ENCODE measurements around the gene ARID1B. TPM values are rescaled to one million over a fixed set of nuclear protein-coding genes. Genes with fewer than 3 reads are reported as not detected.
A peak's percentile ranks its signal among the peaks of the same experiment; 100 is the strongest.

The ARID1B gene
- total and polyA plus RNA-seq, 9 of the 15 experiments (the other 6 are each of a cell fraction or from before 2014, with no cell fraction given), result 12.5 to 50.5 (median 25.8) TPM

- TF ChIP-seq, protein P1, sequence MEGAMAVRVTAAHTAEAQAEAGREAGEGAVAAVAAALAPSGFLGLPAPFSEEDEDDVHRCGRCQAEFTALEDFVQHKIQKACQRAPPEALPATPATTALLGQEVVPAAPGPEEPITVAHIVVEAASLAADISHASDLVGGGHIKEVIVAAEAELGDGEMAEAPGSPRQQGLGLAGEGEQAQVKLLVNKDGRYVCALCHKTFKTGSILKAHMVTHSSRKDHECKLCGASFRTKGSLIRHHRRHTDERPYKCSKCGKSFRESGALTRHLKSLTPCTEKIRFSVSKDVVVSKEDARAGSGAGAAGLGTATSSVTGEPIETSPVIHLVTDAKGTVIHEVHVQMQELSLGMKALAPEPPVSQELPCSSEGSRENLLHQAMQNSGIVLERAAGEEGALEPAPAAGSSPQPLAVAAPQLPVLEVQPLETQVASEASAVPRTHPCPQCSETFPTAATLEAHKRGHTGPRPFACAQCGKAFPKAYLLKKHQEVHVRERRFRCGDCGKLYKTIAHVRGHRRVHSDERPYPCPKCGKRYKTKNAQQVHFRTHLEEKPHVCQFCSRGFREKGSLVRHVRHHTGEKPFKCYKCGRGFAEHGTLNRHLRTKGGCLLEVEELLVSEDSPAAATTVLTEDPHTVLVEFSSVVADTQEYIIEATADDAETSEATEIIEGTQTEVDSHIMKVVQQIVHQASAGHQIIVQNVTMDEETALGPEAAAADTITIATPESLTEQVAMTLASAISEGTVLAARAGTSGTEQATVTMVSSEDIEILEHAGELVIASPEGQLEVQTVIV (CRISPR knock-in tag; IDR thresholded peaks at IDR 0.05; ENCODE audit: borderline replicate concordance), result no peak
- TF ChIP-seq TEAD4 (IDR thresholded peaks at IDR 0.05; ENCODE audit: low read length) (peak; percentile 69), TEAD4 (CRISPR knock-in tag; IDR thresholded peaks at IDR 0.05; ENCODE audit: borderline replicate concordance) (no peak), NFIC (IDR thresholded peaks at IDR 0.05) (no peak), TCF3 (CRISPR knock-in tag; IDR thresholded peaks at IDR 0.05) (peak; percentile 62), ZNF57 (CRISPR knock-in tag; IDR thresholded peaks at IDR 0.05) (no peak), MECOM (CRISPR knock-in tag; IDR thresholded peaks at IDR 0.05) (no peak), TEAD1 (CRISPR knock-in tag; IDR thresholded peaks at IDR 0.05) (no peak), JUN (IDR thresholded peaks at IDR 0.05; ENCODE audit: borderline replicate concordance, low read depth, low read length) (no peak), JUN (CRISPR knock-in tag; IDR thresholded peaks at IDR 0.05; ENCODE audit: borderline replicate concordance) (no peak), CBFA2T3 (IDR thresholded peaks at IDR 0.05) (peak; percentile 77), ZNF175 (CRISPR knock-in tag; IDR thresholded peaks at IDR 0.05; ENCODE audit: low read depth) (no peak), MCM2 (IDR thresholded peaks at IDR 0.05; ENCODE audit: low read depth) (no peak), ZNF586 (CRISPR knock-in tag; conservative IDR thresholded peaks at IDR 0.05) (no peak), NELFE (IDR thresholded peaks at IDR 0.05; ENCODE audit: insufficient read depth, insufficient read length) (no peak)
- TF ChIP-seq, protein P2, sequence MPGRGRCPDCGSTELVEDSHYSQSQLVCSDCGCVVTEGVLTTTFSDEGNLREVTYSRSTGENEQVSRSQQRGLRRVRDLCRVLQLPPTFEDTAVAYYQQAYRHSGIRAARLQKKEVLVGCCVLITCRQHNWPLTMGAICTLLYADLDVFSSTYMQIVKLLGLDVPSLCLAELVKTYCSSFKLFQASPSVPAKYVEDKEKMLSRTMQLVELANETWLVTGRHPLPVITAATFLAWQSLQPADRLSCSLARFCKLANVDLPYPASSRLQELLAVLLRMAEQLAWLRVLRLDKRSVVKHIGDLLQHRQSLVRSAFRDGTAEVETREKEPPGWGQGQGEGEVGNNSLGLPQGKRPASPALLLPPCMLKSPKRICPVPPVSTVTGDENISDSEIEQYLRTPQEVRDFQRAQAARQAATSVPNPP (IDR thresholded peaks at IDR 0.05; ENCODE audit: borderline replicate concordance, insufficient read depth, insufficient read length), result no peak
- TF ChIP-seq, protein P3, sequence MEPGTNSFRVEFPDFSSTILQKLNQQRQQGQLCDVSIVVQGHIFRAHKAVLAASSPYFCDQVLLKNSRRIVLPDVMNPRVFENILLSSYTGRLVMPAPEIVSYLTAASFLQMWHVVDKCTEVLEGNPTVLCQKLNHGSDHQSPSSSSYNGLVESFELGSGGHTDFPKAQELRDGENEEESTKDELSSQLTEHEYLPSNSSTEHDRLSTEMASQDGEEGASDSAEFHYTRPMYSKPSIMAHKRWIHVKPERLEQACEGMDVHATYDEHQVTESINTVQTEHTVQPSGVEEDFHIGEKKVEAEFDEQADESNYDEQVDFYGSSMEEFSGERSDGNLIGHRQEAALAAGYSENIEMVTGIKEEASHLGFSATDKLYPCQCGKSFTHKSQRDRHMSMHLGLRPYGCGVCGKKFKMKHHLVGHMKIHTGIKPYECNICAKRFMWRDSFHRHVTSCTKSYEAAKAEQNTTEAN (CRISPR knock-in tag; IDR thresholded peaks at IDR 0.05), result no peak
- TF ChIP-seq, protein P4, sequence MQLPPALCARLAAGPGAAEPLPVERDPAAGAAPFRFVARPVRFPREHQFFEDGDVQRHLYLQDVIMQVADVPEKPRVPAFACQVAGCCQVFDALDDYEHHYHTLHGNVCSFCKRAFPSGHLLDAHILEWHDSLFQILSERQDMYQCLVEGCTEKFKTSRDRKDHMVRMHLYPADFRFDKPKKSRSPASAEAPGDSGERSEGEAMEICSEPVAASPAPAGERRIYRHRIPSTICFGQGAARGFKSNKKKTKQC (CRISPR knock-in tag; IDR thresholded peaks at IDR 0.05), result no peak
These were observed 62.4 kb downstream of the ARID1B start (continued) for GRCh38 chr6:156839591-156840001.
